NT2/D1 (cell line): Measurements from ENCODE around the gene KYNU.

Experiments used
- SUZ12 ChIP-seq: IDR thresholded peaks from 2 replicates; pipeline ENCODE4 v1.6.1; 2011; ENCODE audit not compliant: insufficient read length, insufficient read depth; ENCODE audit errors: extremely low read depth
- YY1 ChIP-seq: IDR thresholded peaks from 2 replicates; pipeline ENCODE4 v1.6.1; 2011; ENCODE audit not compliant: insufficient read length, insufficient read depth
- ZNF274 ChIP-seq: IDR thresholded peaks from 2 replicates; pipeline ENCODE4 v1.6.1; 2011; ENCODE audit warnings: mild to moderate bottlenecking, low read depth, low read length

- TF ChIP-seq YY1 (no peak), ZNF274 (no peak), SUZ12 (no peak)
These were observed 29.3 kb upstream of the KYNU start for GRCh38 chr2:142848023-142848606.
